Nephron progenitor cell (in vitro differentiated cells): ENCODE data around the gene INSR.

Experiments
- DNase-seq: peaks from one replicate; pipeline ENCODE4 v3.0.0; 2021
- H3K27ac Mint-ChIP-seq: 2 replicates; pipeline ENCODE4 v1.8.0; 2021; ENCODE audit warnings: mild to moderate bottlenecking, moderate library complexity, mixed read lengths
- H3K27me3 Mint-ChIP-seq: 2 replicates; pipeline ENCODE4 v1.8.0; 2021; ENCODE audit warnings: mild to moderate bottlenecking, low read depth, mixed read lengths; ENCODE audit not compliant: poor library complexity
- H3K36me3 Mint-ChIP-seq: 2 replicates; pipeline ENCODE4 v1.8.0; 2021; ENCODE audit warnings: low read depth, mixed read lengths
- H3K4me1 Mint-ChIP-seq: 2 replicates; pipeline ENCODE4 v1.8.0; 2021; ENCODE audit warnings: mixed read lengths
- H3K4me3 Mint-ChIP-seq: 2 replicates; pipeline ENCODE4 v1.8.0; 2021; ENCODE audit warnings: mild to moderate bottlenecking, moderate library complexity, mixed read lengths
- H3K9me3 Mint-ChIP-seq: 2 replicates; pipeline ENCODE4 v1.8.0; 2021; ENCODE audit warnings: mild to moderate bottlenecking, moderate library complexity, mixed read lengths
- TF ChIP-seq, protein P1 (sequence below): fragments of 200-600 bp; sonication (generic); IDR thresholded peaks from 2 replicates; pipeline ENCODE4 v1.5.0; 2021; ENCODE audit warnings: antibody characterized with exemption

INSR gene

DNA sequence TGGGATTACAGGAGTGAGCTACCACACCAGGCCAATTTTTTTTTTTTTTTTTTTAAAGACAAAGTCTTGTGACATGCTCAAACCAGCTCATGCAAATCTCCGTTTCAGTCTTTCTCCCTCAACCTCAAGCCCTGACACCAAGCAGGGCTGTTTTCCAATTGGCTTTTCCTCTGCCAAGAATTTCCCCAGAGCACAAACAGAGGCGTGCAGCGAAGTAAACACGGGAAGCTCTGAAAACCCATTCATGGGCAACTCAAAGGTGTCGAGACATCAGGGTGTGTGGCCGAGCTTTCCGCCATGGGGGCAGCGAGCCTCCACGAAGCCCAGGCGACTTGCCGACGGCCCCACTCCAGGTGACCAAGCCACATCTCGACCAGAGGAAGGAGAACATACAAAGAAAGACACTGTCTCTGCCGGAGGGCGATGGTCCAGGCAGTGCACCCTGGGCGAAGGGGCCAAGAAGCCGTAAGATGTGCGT, 70.0 kb downstream of the INSR start:
- peaks cover 22% of the 10 kb centered on the region for H3K4me1 Mint-ChIP-seq

DNA sequence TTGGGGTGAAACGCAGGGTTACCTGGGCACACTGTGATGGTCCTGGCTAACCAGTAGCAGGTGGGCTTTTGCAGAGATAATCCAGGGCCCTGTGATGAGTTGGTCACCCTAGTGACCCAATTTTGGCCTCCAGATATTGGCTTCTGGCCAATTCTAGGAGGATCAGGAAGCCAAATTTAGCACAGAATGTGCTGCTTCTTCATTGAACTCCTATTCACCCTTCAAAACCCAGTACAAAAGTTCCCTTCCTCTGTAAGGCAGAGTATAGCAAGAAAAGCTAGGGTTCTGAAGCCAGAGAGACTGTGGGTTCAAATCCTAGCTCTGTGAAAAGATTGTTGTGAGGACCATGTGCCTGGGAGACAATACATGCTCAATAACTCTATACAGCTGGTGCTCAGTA, 70.8 kb downstream of the INSR start:
- no peak overlapping the region for H3K4me3 Mint-ChIP-seq
- H3K27ac Mint-ChIP-seq: no peak overlapping the region
- H3K4me1 Mint-ChIP-seq: peaks cover 30% of the 10 kb centered on the region
- no peaks in the 10 kb centered on the region for H3K9me3 Mint-ChIP-seq
- TF ChIP-seq, protein P1, sequence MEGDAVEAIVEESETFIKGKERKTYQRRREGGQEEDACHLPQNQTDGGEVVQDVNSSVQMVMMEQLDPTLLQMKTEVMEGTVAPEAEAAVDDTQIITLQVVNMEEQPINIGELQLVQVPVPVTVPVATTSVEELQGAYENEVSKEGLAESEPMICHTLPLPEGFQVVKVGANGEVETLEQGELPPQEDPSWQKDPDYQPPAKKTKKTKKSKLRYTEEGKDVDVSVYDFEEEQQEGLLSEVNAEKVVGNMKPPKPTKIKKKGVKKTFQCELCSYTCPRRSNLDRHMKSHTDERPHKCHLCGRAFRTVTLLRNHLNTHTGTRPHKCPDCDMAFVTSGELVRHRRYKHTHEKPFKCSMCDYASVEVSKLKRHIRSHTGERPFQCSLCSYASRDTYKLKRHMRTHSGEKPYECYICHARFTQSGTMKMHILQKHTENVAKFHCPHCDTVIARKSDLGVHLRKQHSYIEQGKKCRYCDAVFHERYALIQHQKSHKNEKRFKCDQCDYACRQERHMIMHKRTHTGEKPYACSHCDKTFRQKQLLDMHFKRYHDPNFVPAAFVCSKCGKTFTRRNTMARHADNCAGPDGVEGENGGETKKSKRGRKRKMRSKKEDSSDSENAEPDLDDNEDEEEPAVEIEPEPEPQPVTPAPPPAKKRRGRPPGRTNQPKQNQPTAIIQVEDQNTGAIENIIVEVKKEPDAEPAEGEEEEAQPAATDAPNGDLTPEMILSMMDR: no peak
- DNase-seq: no peak
- peaks cover 10% of the 10 kb centered on the region for H3K27me3 Mint-ChIP-seq
- no peaks in the 10 kb centered on the region for H3K36me3 Mint-ChIP-seq

More for the DNA sequence above, 70.0 kb downstream of the INSR start:
- no peaks in the 10 kb centered on the region for H3K36me3 Mint-ChIP-seq
- peak overlapping the region; percentile 47 for H3K27ac Mint-ChIP-seq
- TF ChIP-seq, protein P1: no peak
- DNase-seq: no peak
- no peaks in the 10 kb centered on the region for H3K9me3 Mint-ChIP-seq
- no peak overlapping the region for H3K4me3 Mint-ChIP-seq
- peaks cover 8% of the 10 kb centered on the region for H3K27me3 Mint-ChIP-seq

DNA sequence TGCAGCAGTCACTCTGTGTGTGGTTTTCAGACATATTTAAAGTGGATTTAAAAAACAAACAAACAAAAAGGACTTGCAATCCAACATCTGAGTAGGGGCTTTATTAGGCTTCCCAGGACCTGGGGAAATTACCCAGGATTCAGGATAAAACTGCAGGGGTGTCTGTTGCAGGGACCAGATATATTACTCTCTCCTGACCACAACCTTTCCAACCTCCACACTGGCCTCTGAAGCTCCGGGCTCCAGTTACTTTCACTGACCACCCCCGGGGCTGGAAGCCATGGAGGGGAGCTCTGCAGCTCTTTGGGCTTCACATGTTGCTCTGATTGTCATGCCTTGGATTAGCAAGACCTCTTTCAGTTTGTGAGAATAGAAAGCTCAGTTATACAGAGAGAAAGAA, 75.2 kb downstream of the INSR start:
- peaks cover 17% of the 10 kb centered on the region for H3K4me1 Mint-ChIP-seq
- H3K4me3 Mint-ChIP-seq: no peak overlapping the region
- no peak for DNase-seq
- TF ChIP-seq, protein P1: no peak
- peaks cover 7% of the 10 kb centered on the region for H3K27me3 Mint-ChIP-seq
- no peaks in the 10 kb centered on the region for H3K9me3 Mint-ChIP-seq
- H3K27ac Mint-ChIP-seq: no peak overlapping the region
- H3K36me3 Mint-ChIP-seq: no peaks in the 10 kb centered on the region

DNA sequence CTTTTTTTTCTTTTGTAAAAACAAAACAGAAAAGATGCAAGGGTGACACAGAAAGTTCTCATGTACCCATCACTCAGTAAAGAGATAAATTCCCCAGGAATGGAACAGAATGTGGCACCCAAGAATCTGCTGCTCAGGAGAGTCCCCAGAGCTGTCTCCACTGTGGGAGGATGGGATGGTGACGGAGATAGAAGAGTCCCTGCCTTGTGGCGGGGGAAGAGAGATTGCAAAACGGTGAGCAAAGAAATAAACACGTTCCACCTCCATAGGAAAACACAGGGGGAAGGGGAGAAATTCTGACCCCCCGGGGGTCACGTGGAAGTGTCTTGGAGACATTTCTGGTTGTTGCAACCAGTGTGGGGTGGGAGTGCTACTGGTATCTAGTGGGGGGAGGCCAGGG, 76.4 kb downstream of the INSR start:
- no peak for DNase-seq
- Mint-ChIP-seq H3K9me3 (no peaks in the 10 kb centered on the region), H3K36me3 (no peaks in the 10 kb centered on the region), H3K27ac (no peak overlapping the region), H3K4me1 (peaks cover 24% of the 10 kb centered on the region), H3K4me3 (no peak overlapping the region), H3K27me3 (peaks cover 13% of the 10 kb centered on the region)
- TF ChIP-seq, protein P1: no peak

DNA sequence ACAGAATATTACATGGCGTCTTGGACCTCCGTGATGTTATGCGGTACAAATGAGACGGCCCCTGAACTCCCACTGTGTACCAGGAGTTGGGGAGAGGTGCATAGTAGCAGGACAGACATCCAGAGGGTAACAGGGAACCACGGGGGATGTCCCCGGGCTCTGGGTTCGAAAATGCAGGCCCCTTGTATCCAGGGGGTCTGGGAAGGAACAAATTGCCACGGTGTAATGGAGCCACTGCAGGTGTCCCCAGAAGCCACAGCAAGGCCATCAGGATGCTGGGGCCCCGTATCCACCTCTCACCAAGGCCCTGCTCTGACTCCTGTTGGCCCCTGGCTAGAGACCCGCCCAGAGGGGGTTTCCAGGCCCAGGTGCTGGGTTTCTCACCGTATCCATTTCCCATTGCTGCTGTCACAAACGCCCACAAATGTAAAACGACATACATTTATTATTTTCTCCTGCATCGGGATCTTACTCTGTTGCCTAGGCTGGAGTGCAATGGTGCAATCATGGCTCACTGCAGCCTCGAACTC, 77.8 kb downstream of the INSR start:
- H3K27ac Mint-ChIP-seq: no peak overlapping the region
- H3K4me3 Mint-ChIP-seq: no peak overlapping the region
- TF ChIP-seq, protein P1: no peak
- no peaks in the 10 kb centered on the region for H3K36me3 Mint-ChIP-seq
- peaks cover 13% of the 10 kb centered on the region for H3K27me3 Mint-ChIP-seq
- no peaks in the 10 kb centered on the region for H3K9me3 Mint-ChIP-seq
- no peak for DNase-seq
- H3K4me1 Mint-ChIP-seq: peaks cover 33% of the 10 kb centered on the region

DNA sequence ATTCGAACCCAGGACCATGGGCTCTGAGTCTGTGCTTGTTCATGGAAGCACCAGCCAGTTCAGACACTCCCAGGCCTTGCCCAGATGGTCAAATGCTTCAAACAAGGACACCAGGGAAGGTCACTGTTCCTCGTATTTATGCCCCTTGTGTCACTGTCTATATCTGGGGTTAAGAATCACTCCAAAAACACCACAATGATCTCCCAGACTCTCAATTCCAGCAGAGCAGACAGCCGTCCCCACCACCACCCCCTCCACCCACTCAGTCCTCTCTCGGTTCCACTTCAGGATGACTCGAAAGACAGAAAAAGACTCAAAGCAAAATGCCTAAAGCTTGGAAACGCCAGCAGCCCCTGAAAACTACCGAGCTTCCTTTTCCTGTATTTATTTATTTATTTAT, 79.0 kb downstream of the INSR start:
- Mint-ChIP-seq H3K4me1 (peaks cover 37% of the 10 kb centered on the region), H3K27me3 (peaks cover 13% of the 10 kb centered on the region), H3K4me3 (no peak overlapping the region), H3K9me3 (no peaks in the 10 kb centered on the region), H3K27ac (no peak overlapping the region), H3K36me3 (no peaks in the 10 kb centered on the region)
- no peak for DNase-seq
- TF ChIP-seq, protein P1: no peak
